Thyroid gland (tissue), 4 donors: ENCODE measurements around the gene TBC1D16.

Experiments used
- CTCF ChIP-seq, 6 experiments: fragments of 200-600 bp in 3 of 6; fragments of 450-650 bp in 3 of 6; sonication (generic) in 3 of 6; IDR thresholded peaks; one replicate each; pipeline ENCODE4 v1.5.1; 2016 to 2019; ENCODE audit warnings: antibody characterized with exemption in 6 of 6, mild to moderate bottlenecking in 2 of 6, inconsistent platforms in 1 of 6, moderate library complexity in 1 of 6
- POLR2A ChIP-seq, 2 donors: fragments of 450-650 bp; IDR thresholded peaks; one replicate each; pipeline ENCODE4 v1.6.1; 2017; ENCODE audit warnings: antibody characterized with exemption in 2 of 2, mild to moderate bottlenecking in 2 of 2, moderate library complexity in 1 of 2

GRCh38 chr17:79897243-79898063 is 138.2 kb downstream of the TBC1D16 start:
- no peak for TF ChIP-seq CTCF (IDR thresholded peaks at IDR 0.05)
- no peak for TF ChIP-seq POLR2A (IDR thresholded peaks at IDR 0.05)
